GM06990 (cell line): ENCODE results near the gene CEP104.

ENCODE experiments used
- DNase-seq: peaks from one replicate; pipeline ENCODE4 v3.0.0-alpha.2; 2011; ENCODE audit not compliant: insufficient read length; ENCODE audit errors: extremely low read depth
- H3K27me3 ChIP-seq: replicated peaks from 2 replicates; pipeline ENCODE4 v1.6.0; 2011; ENCODE audit warnings: low read length; ENCODE audit not compliant: control insufficient read depth, insufficient read depth
- H3K36me3 ChIP-seq: 2 replicates; pipeline ENCODE4 v1.5.1; 2011; ENCODE audit warnings: low read length; ENCODE audit not compliant: control insufficient read depth, insufficient read depth
- H3K4me3 ChIP-seq: replicated peaks from 2 replicates; pipeline ENCODE4 v1.5.1; 2011; ENCODE audit warnings: low read depth, mild to moderate bottlenecking, control low read depth, low read length
- TF ChIP-seq, protein P1 (sequence below): IDR thresholded peaks from 2 replicates; pipeline ENCODE4 v1.5.1; 2011; ENCODE audit warnings: low read length, control low read depth, mild to moderate bottlenecking, inconsistent platforms; ENCODE audit not compliant: insufficient read depth, poor library complexity, severe bottlenecking

CEP104 gene

DNA sequence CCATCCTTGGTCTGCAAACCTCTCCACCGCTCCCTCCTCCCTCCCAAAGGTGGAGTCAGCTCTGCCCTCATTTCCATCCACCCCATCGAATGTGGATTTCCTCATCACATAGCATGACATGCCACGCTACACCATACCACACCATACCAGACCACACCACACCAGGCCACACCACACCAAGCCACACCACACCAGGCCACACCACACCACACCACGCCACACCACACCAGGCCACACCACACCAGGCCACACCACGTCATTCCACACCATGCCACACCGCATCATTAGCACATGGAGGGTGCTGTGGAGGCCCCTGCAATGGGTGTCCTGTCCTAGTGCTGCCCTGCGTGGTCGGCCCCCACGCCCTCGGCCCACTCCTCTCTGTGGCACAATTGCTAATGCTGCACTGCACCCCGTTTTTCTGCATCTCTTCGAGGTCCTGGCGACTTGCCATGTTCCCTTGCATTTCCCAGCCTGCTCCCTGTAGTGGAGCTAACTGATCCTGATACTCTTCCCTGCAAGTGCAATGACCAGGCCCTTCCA lies 11.5 kb upstream of the CEP104 start:
- no peak for DNase-seq
- peaks cover 14% of the 10 kb centered on the region for H3K36me3 ChIP-seq
- TF ChIP-seq, protein P1, sequence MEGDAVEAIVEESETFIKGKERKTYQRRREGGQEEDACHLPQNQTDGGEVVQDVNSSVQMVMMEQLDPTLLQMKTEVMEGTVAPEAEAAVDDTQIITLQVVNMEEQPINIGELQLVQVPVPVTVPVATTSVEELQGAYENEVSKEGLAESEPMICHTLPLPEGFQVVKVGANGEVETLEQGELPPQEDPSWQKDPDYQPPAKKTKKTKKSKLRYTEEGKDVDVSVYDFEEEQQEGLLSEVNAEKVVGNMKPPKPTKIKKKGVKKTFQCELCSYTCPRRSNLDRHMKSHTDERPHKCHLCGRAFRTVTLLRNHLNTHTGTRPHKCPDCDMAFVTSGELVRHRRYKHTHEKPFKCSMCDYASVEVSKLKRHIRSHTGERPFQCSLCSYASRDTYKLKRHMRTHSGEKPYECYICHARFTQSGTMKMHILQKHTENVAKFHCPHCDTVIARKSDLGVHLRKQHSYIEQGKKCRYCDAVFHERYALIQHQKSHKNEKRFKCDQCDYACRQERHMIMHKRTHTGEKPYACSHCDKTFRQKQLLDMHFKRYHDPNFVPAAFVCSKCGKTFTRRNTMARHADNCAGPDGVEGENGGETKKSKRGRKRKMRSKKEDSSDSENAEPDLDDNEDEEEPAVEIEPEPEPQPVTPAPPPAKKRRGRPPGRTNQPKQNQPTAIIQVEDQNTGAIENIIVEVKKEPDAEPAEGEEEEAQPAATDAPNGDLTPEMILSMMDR = no peak
- no peak overlapping the region for H3K4me3 ChIP-seq
- no peaks in the 10 kb centered on the region for H3K27me3 ChIP-seq

- no peak overlapping the region for H3K4me3 ChIP-seq
- peaks cover 11% of the 10 kb centered on the region for H3K36me3 ChIP-seq
- TF ChIP-seq, protein P1 = no peak
- no peak for DNase-seq
- no peaks in the 10 kb centered on the region for H3K27me3 ChIP-seq
Observed at GRCh38 chr1:3865606-3866160, 8.7 kb upstream of the CEP104 start.

GRCh38 chr1:3864884-3865283 lies 7.9 kb upstream of the CEP104 start:
- no peak overlapping the region for H3K4me3 ChIP-seq
- no peak for DNase-seq
- peaks cover 11% of the 10 kb centered on the region for H3K36me3 ChIP-seq
- TF ChIP-seq, protein P1 = no peak
- no peaks in the 10 kb centered on the region for H3K27me3 ChIP-seq

- Histone ChIP-seq H3K4me3 (no peak overlapping the region), H3K36me3 (peaks cover 6% of the 10 kb centered on the region), H3K27me3 (no peaks in the 10 kb centered on the region)
- TF ChIP-seq, protein P1 = no peak
- no peak for DNase-seq
Observed at GRCh38 chr1:3863231-3863935, 6.4 kb upstream of the CEP104 start.

- TF ChIP-seq, protein P1 = no peak
- Histone ChIP-seq H3K4me3 (peak overlapping the region; percentile 88), H3K36me3 (peaks cover 3% of the 10 kb centered on the region; the same call in 1 of the 2 replicates), H3K27me3 (no peaks in the 10 kb centered on the region)
- DNase-seq = no peak
Observed at GRCh38 chr1:3858231-3858981, 1.4 kb upstream of the CEP104 start.
